ENCODE measurements around the gene SFT2D1. TPM values are rescaled to one million over a fixed set of nuclear protein-coding genes. Genes with fewer than 3 reads are reported as not detected.

The SFT2D1 gene
- total and polyA plus RNA-seq, 9 of the 15 experiments (the other 6 are each of a cell fraction or from before 2014, with no cell fraction given): 54.4 to 140 (median 74.6) TPM

GRCh38 chr6:166342349-166343149 is at the start of gene SFT2D1 (continued):
- TF ChIP-seq NKRF (IDR thresholded peaks at IDR 0.05; ENCODE audit: borderline replicate concordance) (0 out of 2 replicates have a peak, but pooled peaks have one; percentile 70), ZNF655 (CRISPR knock-in tag; IDR thresholded peaks at IDR 0.05) (no peak), RBM34 (IDR thresholded peaks at IDR 0.05; ENCODE audit: borderline replicate concordance, insufficient read depth, low read length) (peak; percentile 63; the same call in 1 of the 2 replicates), CBX1 (IDR thresholded peaks at IDR 0.05; ENCODE audit: low read depth) (peak; percentile 63; the same call in 1 of the 2 replicates), ZKSCAN8 (CRISPR knock-in tag; IDR thresholded peaks at IDR 0.05) (no peak), CC2D1A (IDR thresholded peaks at IDR 0.05) (no peak), CBX5 (IDR thresholded peaks at IDR 0.05; ENCODE audit: borderline replicate concordance, low read depth) (0 out of 2 replicates have a peak, but pooled peaks have one; percentile 27), MCM5 (IDR thresholded peaks at IDR 0.05; ENCODE audit: low read depth) (no peak), MCM2 (IDR thresholded peaks at IDR 0.05; ENCODE audit: low read depth) (no peak), ADNP (tag; IDR thresholded peaks at IDR 0.05) (no peak), ZNF57 (CRISPR knock-in tag; IDR thresholded peaks at IDR 0.05) (no peak), RBM39 (optimal IDR thresholded peaks at IDR 0.05; ENCODE audit: low read depth, low read length) (no peak), PHTF2 (CRISPR knock-in tag; IDR thresholded peaks at IDR 0.05) (no peak), TSC22D4 (tag; IDR thresholded peaks at IDR 0.05) (no peak), ILK (tag; IDR thresholded peaks at IDR 0.05; ENCODE audit: borderline replicate concordance, low read depth) (no peak), ETV5 (CRISPR knock-in tag; IDR thresholded peaks at IDR 0.05; ENCODE audit: low read depth) (peak; percentile 96), TCF15 (CRISPR knock-in tag; IDR thresholded peaks at IDR 0.05) (no peak), ZBTB1 (CRISPR knock-in tag; IDR thresholded peaks at IDR 0.05; ENCODE audit: borderline replicate concordance, low read depth) (no peak; the same call in 1 of the 2 replicates), ZNF584 (CRISPR knock-in tag; IDR thresholded peaks at IDR 0.05; ENCODE audit: low read depth) (no peak), ZNF280B (CRISPR knock-in tag; IDR thresholded peaks at IDR 0.05) (no peak), DEAF1 (CRISPR knock-in tag; IDR thresholded peaks at IDR 0.05) (no peak), ASH1L (IDR thresholded peaks at IDR 0.05; ENCODE audit: borderline replicate concordance, low read depth, partially characterized antibody) (peak; percentile 43)
